Measurements from ENCODE around the gene TRA2B.

Gene TRA2B

DNA sequence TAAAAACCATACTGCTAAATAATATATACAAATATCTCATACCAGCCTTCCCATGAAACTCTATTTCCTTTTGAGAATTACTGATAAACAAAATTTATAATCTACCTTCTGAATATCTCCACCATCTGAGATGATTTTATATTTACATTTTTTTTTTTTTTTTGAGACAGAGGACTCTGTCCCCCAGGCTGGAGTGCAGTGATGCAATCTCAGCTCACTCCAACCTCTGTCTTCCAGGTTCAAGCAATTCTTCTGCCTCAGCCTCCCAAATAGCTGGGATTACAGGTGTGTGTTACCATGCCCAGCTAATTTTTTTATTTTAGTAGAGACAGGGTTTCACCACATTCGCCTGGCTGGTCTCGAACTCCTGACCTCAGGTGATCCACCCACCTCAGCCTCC lies 70.2 kb downstream of the TRA2B start:
- no peak for DNase-seq (ENCODE audit: low read depth)

DNA sequence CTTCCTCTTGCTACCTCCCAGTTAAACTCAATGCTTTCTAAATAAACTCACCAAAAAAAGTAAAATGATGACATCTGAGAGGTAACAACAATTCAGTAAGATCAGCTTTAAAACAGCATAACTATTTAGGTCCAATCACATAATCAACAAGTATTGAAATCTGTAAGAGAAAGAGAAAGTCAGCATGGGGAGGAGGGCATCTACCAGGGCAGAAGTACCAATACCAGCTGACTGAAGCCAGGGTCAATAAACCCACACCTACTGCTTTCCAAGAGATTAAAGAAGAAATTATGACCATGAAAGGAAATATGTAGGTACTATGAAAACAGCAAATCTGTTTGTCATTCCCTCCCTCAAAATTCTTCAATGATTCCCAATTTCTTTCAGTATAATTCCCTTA lies 70.8 kb downstream of the TRA2B start:
- no peak for DNase-seq (ENCODE audit: low read depth)

DNA sequence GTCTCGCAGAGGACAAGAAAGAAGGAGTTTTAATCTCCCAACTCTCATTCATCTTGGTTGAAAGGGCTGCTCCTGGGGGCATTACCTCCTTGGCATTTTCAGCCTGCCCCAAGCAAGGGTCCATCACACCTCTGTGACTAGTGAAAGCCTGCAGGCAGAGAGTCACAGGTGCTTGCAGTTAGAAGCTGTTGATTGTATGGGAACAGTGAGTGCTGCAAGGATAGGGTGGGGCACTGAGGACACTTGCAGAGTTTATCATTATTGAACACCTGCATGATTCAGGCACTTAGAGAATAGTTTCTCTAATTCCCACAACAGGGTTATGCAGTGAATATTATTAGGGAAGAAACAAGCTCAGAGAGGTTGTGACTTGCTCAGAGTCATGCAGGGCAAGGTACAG lies 71.3 kb downstream of the TRA2B start:
- DNase-seq (ENCODE audit: low read depth): no peak
